Mucosa of descending colon (tissue), 3 donors: ENCODE data around the gene EEF1A2. TPM values are rescaled to one million over a fixed set of nuclear protein-coding genes. Genes with fewer than 3 reads are reported as not detected.

Source experiments
- ATAC-seq: fragments of 200-7000 bp; cut with Tn5 transposase; one replicate; pipeline ENCODE4 v1.9.1; 2020; ENCODE audit warnings: mild to moderate bottlenecking, moderate library complexity
- DNase-seq, 3 donors: peaks; one replicate each; pipeline ENCODE4 v3.0.0-alpha.2; 2020
- H3K36me3 ChIP-seq: fragments of 200-600 bp; one replicate; pipeline ENCODE4 v1.8.0; 2021; ENCODE audit warnings: low read depth, mild to moderate bottlenecking
- H3K4me1 ChIP-seq: fragments of 200-600 bp; one replicate; pipeline ENCODE4 v1.8.0; 2021; ENCODE audit warnings: low read depth, mild to moderate bottlenecking
- H3K4me3 ChIP-seq: fragments of 200-600 bp; one replicate; pipeline ENCODE4 v1.8.0; 2021; ENCODE audit warnings: mild to moderate bottlenecking
- H3K9me3 ChIP-seq: fragments of 200-600 bp; one replicate; pipeline ENCODE4 v1.8.0; 2021; ENCODE audit warnings: mild to moderate bottlenecking
- CTCF ChIP-seq: fragments of 200-600 bp; IDR thresholded peaks from one replicate; pipeline ENCODE4 v1.8.0; 2022; ENCODE audit warnings: antibody characterized with exemption, mild to moderate bottlenecking
- intact Hi-C, 2 donors: fragments of 100-400 bp; cut with DNase I in 1 of 2; cut with micrococcal nuclease in 1 of 2; formaldehyde crosslinking; loops; one replicate each; pipeline versions ENCODE4 v1.11.0 to v1.11.1; 2022; cut with DNase I, micrococcal nuclease
- total RNA-seq, 3 donors: library from RNA; stranded (reverse); fragmentation: NEBNext Ultra II Directional in 2 of 3; extraction: Animal tissue kit (Norgen Biotek cat#: 25700) in 2 of 3; gene quantifications; one replicate each; pipeline versions ENCODE4 v1.2.1 to v1.2.4, GENCODE V29; 2021 to 2023
- donor health status: DM: no; HTN: no; CAD: no; lungs with moderate emphysema.
- donor health status: DM: no; HTN: no; CAD: no.
- donor health status: DM: no; HTN: yes; CAD: no.

Gene EEF1A2
- total RNA-seq, 3 donors from 2014 or later: 1.3 to 15.0 (median 2.7) TPM

GRCh38 chr20:63448031-63448430 lies 50.9 kb downstream of the EEF1A2 start:
- no peaks in the 10 kb centered on the region for H3K4me1 ChIP-seq
- ATAC-seq: peak; percentile 82
- intact Hi-C loops: no loop called here
- H3K9me3 ChIP-seq: no peaks in the 10 kb centered on the region
- DNase-seq: peak in 2 of 3 donors; percentile 38 to 42
- TF ChIP-seq CTCF: no peak
- H3K36me3 ChIP-seq: no peaks in the 10 kb centered on the region
- no peak overlapping the region for H3K4me3 ChIP-seq

DNA sequence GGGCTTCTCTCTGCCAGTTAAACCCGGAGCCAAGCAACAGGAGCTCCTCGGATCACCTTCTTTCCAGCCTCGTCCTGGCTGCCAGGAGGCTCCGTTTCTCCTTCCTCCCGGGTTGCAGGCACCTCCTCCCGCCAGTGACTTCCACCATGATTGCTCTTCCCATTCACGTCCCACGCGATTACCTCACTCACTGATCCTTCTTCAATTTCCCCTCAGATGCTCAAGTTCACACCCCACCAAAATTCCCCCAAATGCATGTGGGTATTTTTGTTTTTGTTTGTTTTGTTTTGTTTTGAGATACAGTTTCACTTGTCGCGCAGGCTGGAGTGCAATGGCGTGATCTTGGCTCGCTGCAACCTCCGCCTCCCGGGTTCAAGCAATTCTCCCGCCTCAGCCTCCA lies 51.6 kb downstream of the EEF1A2 start:
- no peak for ATAC-seq
- no peak for DNase-seq
- intact Hi-C loops: no loop called here

DNA sequence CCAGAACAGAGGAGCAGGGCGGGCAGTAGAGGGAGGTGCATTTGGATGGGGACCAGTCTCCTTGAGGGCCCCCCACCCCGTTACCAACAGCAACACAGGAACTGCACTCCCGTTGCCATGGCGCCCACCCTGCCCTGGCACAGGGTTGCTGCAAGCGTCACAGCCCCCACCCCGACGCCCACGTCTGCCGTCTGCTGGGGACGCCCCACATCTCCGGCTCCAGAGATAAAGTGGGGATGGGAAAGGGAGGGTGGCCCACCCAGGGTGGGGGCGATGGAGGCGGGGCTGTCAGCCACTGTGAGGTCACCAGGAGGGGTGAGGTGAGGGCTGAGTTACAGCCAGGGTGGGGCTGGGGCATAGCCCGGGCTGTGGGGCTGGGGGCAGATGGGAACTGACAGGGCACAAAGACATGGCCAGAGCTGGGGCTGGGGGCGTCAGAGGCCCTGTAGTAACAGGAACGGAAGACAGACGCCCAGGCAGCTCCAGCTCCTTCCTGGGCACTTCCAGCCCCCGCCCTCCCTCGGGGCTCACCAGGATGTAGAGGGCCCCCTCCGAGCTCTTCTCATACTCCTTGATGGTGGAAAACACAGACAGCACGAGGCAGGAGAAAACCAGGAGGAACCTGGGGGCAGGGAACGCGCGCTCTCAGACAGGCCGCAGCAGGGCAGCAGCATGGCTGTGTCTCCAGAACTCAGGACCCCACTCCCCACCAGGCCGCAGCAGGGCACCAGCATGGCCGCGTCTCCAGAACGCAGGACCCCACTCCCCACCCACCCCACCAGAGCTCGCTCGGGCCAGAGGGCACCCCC lies 52.5 kb downstream of the EEF1A2 start:
- ATAC-seq (no peak), DNase-seq (no peak)
- intact Hi-C loops: no loop called here
- H3K36me3 ChIP-seq: no peaks in the 10 kb centered on the region
- no peak overlapping the region for H3K4me3 ChIP-seq
- no peaks in the 10 kb centered on the region for H3K4me1 ChIP-seq
- TF ChIP-seq CTCF: no peak
- no peaks in the 10 kb centered on the region for H3K9me3 ChIP-seq

More for the DNA sequence above, 51.6 kb downstream of the EEF1A2 start:
- TF ChIP-seq CTCF: no peak
- Histone ChIP-seq H3K36me3 (no peaks in the 10 kb centered on the region), H3K4me3 (no peak overlapping the region), H3K9me3 (no peaks in the 10 kb centered on the region), H3K4me1 (no peaks in the 10 kb centered on the region)

GRCh38 chr20:63445075-63445734 lies 53.7 kb downstream of the EEF1A2 start:
- no peak for TF ChIP-seq CTCF
- Histone ChIP-seq H3K4me3 (no peak overlapping the region), H3K9me3 (no peaks in the 10 kb centered on the region), H3K36me3 (no peaks in the 10 kb centered on the region), H3K4me1 (no peaks in the 10 kb centered on the region)
- DNase-seq (no peak), ATAC-seq (no peak)
- intact Hi-C loops: no loop called here

DNA sequence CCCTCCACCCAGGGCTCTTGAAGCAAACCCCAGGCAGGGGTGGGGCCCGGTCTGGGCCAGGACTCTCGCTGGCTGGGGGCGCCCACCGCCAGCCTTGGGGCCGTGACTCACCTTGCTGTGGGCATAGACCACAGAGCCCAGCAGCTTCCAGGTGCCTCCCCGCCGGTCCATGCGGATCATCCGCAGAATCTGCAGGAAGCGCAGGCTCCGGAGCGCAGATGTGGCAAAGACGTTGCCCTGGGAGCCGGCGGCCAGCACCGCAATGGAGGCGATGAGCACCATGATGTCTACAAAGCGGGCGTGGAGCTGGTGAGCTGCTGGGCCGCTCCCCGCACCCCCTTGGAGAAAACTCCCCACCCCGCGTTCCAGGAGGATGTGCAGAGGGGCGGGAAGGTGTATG lies 54.3 kb downstream of the EEF1A2 start:
- H3K36me3 ChIP-seq: no peaks in the 10 kb centered on the region
- no peak for ATAC-seq
- H3K4me3 ChIP-seq: no peak overlapping the region
- TF ChIP-seq CTCF: no peak
- no peaks in the 10 kb centered on the region for H3K9me3 ChIP-seq
- DNase-seq: no peak
- intact Hi-C loops: no loop called here
- H3K4me1 ChIP-seq: no peaks in the 10 kb centered on the region
